Smooth muscle cell (in vitro differentiated cells): Measurements from ENCODE around the gene ANGPT4. TPM values are rescaled to one million over a fixed set of nuclear protein-coding genes. Genes with fewer than 3 reads are reported as not detected.

Experiments
- DNase-seq: peaks from one replicate; lab custom pipeline; 2025; ENCODE audit not compliant: unreplicated experiment; lab: John Stamatoyannopoulos, UW
- H2AFZ ChIP-seq: fragments of 200-600 bp; sonication (generic); 2 replicates; pipeline ENCODE4 v1.6.0; 2016; ENCODE audit warnings: antibody characterized with exemption, low read depth, mild to moderate bottlenecking
- H3F3A ChIP-seq: fragments of 200-600 bp; sonication (generic); 2 replicates; pipeline ENCODE4 v1.6.0; 2017; ENCODE audit warnings: antibody characterized with exemption, low read depth
- H3K27ac ChIP-seq: fragments of 200-600 bp; sonication (generic); 2 replicates; pipeline ENCODE4 v1.5.1; 2016; ENCODE audit warnings: low read depth, mild to moderate bottlenecking
- H3K27me3 ChIP-seq: fragments of 200-600 bp; sonication (generic); 2 replicates; pipeline ENCODE4 v1.6.1; 2016; ENCODE audit warnings: low read depth, mild to moderate bottlenecking
- H3K36me3 ChIP-seq: fragments of 200-600 bp; sonication (generic); 2 replicates; pipeline ENCODE4 v1.5.1; 2016; ENCODE audit warnings: low read depth
- H3K4me1 ChIP-seq: fragments of 200-600 bp; sonication (generic); 2 replicates; pipeline ENCODE4 v1.5.1; 2016; ENCODE audit warnings: low read depth
- H3K4me2 ChIP-seq: fragments of 200-600 bp; sonication (generic); 2 replicates; pipeline ENCODE4 v1.6.0; 2016; ENCODE audit warnings: mild to moderate bottlenecking
- H3K4me3 ChIP-seq: fragments of 200-600 bp; sonication (generic); 2 replicates; pipeline ENCODE4 v1.5.1; 2016; ENCODE audit warnings: mild to moderate bottlenecking
- H3K79me2 ChIP-seq: fragments of 200-600 bp; sonication (generic); 2 replicates; pipeline ENCODE4 v1.6.0; 2016; ENCODE audit warnings: low read depth, mild to moderate bottlenecking
- H3K9ac ChIP-seq: fragments of 200-600 bp; sonication (generic); 2 replicates; pipeline ENCODE4 v1.6.0; 2016; ENCODE audit warnings: low read depth
- H3K9me3 ChIP-seq: fragments of 200-600 bp; sonication (generic); replicated peaks from 2 replicates; pipeline ENCODE4 v1.5.1; 2016; ENCODE audit warnings: low read depth
- H4K20me1 ChIP-seq: fragments of 200-600 bp; sonication (generic); 2 replicates; pipeline ENCODE4 v1.6.0; 2016; ENCODE audit warnings: low read depth
- CTCF ChIP-seq: fragments of 200-600 bp; sonication (generic); IDR thresholded peaks from 2 replicates; pipeline ENCODE4 v1.5.1; 2017; ENCODE audit warnings: borderline replicate concordance, mild to moderate bottlenecking, antibody characterized with exemption; ENCODE audit not compliant: insufficient read depth, poor library complexity, severe bottlenecking
- WGBS: methylation state at CpG from one replicate; pipeline ENCODE4 v1.1.7; 2016; ENCODE audit warnings: low lambda C conversion rate; 5-methylcytosine and 5-hydroxymethylcytosine counted together
- polyA plus RNA-seq: library from polyadenylated mRNA; unstranded; fragments of >200 nt; fragmentation: Nextera tagmentation; extraction: Ambion mirVana; gene quantifications from 2 replicates; pipeline ENCODE4 v1.2.1, GENCODE V29; 2016
- total RNA-seq: library from RNA; depleted of rRNA; stranded (reverse); fragments of >200 nt; gene quantifications from 2 replicates; pipeline ENCODE4 v1.2.3, GENCODE V29; 2014

ANGPT4 gene
- total and polyA plus RNA-seq, 2 experiments from 2014 or later: 0.39 TPM; not detected in 1

- DNase-seq: no peak
- H3K79me2 ChIP-seq: no peaks in the 10 kb centered on the region
- H3K27me3 ChIP-seq: no peaks in the 10 kb centered on the region
- H2AFZ ChIP-seq: no peak overlapping the region
- no peaks in the 10 kb centered on the region for H3K4me1 ChIP-seq
- no peak overlapping the region for H3K27ac ChIP-seq
- no peaks in the 10 kb centered on the region for H4K20me1 ChIP-seq
- 79% methylated on average over 3 of the region's 3 CpGs for WGBS
- no peaks in the 10 kb centered on the region for H3K36me3 ChIP-seq
- no peaks in the 10 kb centered on the region for H3K9me3 ChIP-seq
- no peaks in the 10 kb centered on the region for H3F3A ChIP-seq
- no peak for TF ChIP-seq CTCF
- H3K9ac ChIP-seq: no peak overlapping the region
- no peak overlapping the region for H3K4me2 ChIP-seq
- H3K4me3 ChIP-seq: no peak overlapping the region
Measured at GRCh38 chr20:909641-910040, 6.5 kb downstream of the ANGPT4 start.

GRCh38 chr20:906703-907270, 9.3 kb downstream of the ANGPT4 start:
- Histone ChIP-seq H3K27me3 (no peaks in the 10 kb centered on the region), H3K4me2 (no peak overlapping the region), H3K4me3 (no peak overlapping the region), H3K4me1 (no peaks in the 10 kb centered on the region), H4K20me1 (no peaks in the 10 kb centered on the region), H3K36me3 (no peaks in the 10 kb centered on the region), H3K79me2 (no peaks in the 10 kb centered on the region), H3K9ac (no peak overlapping the region), H3F3A (no peaks in the 10 kb centered on the region), H2AFZ (no peak overlapping the region), H3K27ac (no peak overlapping the region), H3K9me3 (no peaks in the 10 kb centered on the region)
- WGBS: 98% methylated on average over 4 of the region's 4 CpGs
- TF ChIP-seq CTCF: no peak
- DNase-seq: no peak

- no peak overlapping the region for H2AFZ ChIP-seq
- no peak overlapping the region for H3K27ac ChIP-seq
- no peaks in the 10 kb centered on the region for H3K4me1 ChIP-seq
- H3K27me3 ChIP-seq: no peaks in the 10 kb centered on the region
- no peak overlapping the region for H3K9ac ChIP-seq
- no peak for DNase-seq
- no peaks in the 10 kb centered on the region for H4K20me1 ChIP-seq
- H3K79me2 ChIP-seq: no peaks in the 10 kb centered on the region
- H3K36me3 ChIP-seq: no peaks in the 10 kb centered on the region
- no peak overlapping the region for H3K4me3 ChIP-seq
- 91% methylated on average over 6 of the region's 6 CpGs for WGBS
- no peaks in the 10 kb centered on the region for H3K9me3 ChIP-seq
- H3K4me2 ChIP-seq: no peak overlapping the region
- TF ChIP-seq CTCF: no peak
- no peaks in the 10 kb centered on the region for H3F3A ChIP-seq
Measured at GRCh38 chr20:906001-906520, 10.1 kb downstream of the ANGPT4 start.

GRCh38 chr20:905396-905961, 10.7 kb downstream of the ANGPT4 start:
- no peak for DNase-seq
- H3K27me3 ChIP-seq: no peaks in the 10 kb centered on the region
- TF ChIP-seq CTCF: no peak
- 87% methylated on average over 4 of the region's 4 CpGs for WGBS
- no peak overlapping the region for H2AFZ ChIP-seq
- H3K9me3 ChIP-seq: no peaks in the 10 kb centered on the region
- no peak overlapping the region for H3K27ac ChIP-seq
- H3F3A ChIP-seq: no peaks in the 10 kb centered on the region
- H4K20me1 ChIP-seq: no peaks in the 10 kb centered on the region
- no peaks in the 10 kb centered on the region for H3K36me3 ChIP-seq
- H3K4me2 ChIP-seq: no peak overlapping the region
- H3K4me1 ChIP-seq: no peaks in the 10 kb centered on the region
- no peak overlapping the region for H3K4me3 ChIP-seq
- no peak overlapping the region for H3K9ac ChIP-seq
- H3K79me2 ChIP-seq: no peaks in the 10 kb centered on the region
